Muscle of leg (tissue), 11 donors: ENCODE data around the gene DMD. TPM values are rescaled to one million over a fixed set of nuclear protein-coding genes. Genes with fewer than 3 reads are reported as not detected.

Source experiments
- DNase-seq: peaks from one replicate; pipeline ENCODE4 v3.0.0; 2013
- H3K27ac ChIP-seq: one replicate; pipeline ENCODE4 v1.5.1; 2013; ENCODE audit warnings: mild to moderate bottlenecking, low read length, control low read depth
- H3K27me3 ChIP-seq: one replicate; pipeline ENCODE4 v1.6.1; 2013; ENCODE audit warnings: low read length; ENCODE audit not compliant: control insufficient read depth, insufficient read depth
- H3K36me3 ChIP-seq: one replicate; pipeline ENCODE4 v1.6.1; 2013; ENCODE audit warnings: low read length; ENCODE audit not compliant: control insufficient read depth, insufficient read depth
- H3K4me1 ChIP-seq: one replicate; pipeline ENCODE4 v1.6.1; 2013; ENCODE audit warnings: low read length; ENCODE audit not compliant: control insufficient read depth, insufficient read depth
- H3K4me3 ChIP-seq: one replicate; pipeline ENCODE4 v1.5.1; 2013; ENCODE audit warnings: low read length, control low read depth
- H3K9me3 ChIP-seq: replicated peaks from 2 replicates; pipeline ENCODE4 v1.6.1; 2013; ENCODE audit warnings: low read depth, low read length; ENCODE audit not compliant: control insufficient read depth
- WGBS: methylation state at CpG from one replicate; pipeline ENCODE4 v1.1.5; 2013; ENCODE audit warnings: missing lambda C conversion rate; ENCODE audit not compliant: insufficient coverage; 5-methylcytosine and 5-hydroxymethylcytosine counted together
- polyA plus RNA-seq, 8 donors: library from polyadenylated mRNA; unstranded; fragments of 120-200 nt; gene quantifications; one replicate each; pipeline versions ENCODE4 v1.2.1 to v1.2.3, GENCODE V29; 2013; ENCODE audit warnings: inconsistent platforms in 1 of 8, low replicate concordance in 1 of 8; ENCODE audit not compliant: insufficient read length in 8 of 8, insufficient read depth in 1 of 8
- total RNA-seq: library from RNA; stranded (reverse); fragments of 120-200 nt; gene quantifications from one replicate; pipeline ENCODE4 v1.2.4, GENCODE V29; 2013

The DMD gene
- total and polyA plus RNA-seq, 9 donors: 50.3 to 106 (median 68.9) TPM

DNA sequence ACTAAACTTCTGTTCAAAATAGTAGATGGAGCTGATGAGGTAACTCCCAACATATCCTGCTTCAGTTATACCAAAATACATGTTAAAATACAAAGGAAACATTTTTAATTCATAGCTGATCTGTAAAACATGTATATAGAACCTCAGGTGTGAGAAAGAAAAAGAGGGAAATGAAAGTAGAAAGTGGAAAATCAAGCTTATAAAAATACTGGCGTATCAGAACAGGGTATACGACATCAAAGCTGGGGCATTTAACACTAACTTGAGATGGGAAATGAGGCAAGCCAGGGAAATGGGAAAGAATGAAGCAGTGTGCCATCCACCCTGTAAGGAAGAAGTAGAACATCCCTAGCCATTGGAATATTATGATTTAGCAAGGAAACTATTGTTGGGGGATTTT, 767.5 kb downstream of the DMD start:
- no peaks in the 10 kb centered on the region for H3K4me1 ChIP-seq
- no peaks in the 10 kb centered on the region for H3K36me3 ChIP-seq
- WGBS: 92% methylated on average over 2 of the region's 2 CpGs
- no peak overlapping the region for H3K27ac ChIP-seq
- DNase-seq: no peak
- H3K4me3 ChIP-seq: no peak overlapping the region
- H3K27me3 ChIP-seq: no peaks in the 10 kb centered on the region
- H3K9me3 ChIP-seq: no peaks in the 10 kb centered on the region

DNA sequence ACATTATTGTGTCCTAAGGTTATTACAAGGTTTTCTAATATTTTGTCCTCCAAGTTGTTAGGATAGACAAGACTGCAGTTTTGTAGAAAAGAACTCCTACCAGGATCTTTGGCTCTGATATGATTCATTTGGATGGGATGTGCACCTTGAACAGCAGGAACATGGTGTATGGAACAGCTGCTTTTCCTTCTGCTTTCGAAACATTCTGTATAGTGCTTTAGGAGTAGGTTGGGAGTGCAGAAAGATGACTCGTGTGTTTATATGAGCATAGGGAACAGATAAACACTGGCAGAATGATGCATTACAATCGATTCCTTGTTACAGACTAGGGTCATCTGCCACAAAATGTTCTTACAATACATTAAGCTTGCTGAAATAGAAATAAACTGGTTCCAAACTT, 790.1 kb downstream of the DMD start:
- Histone ChIP-seq H3K27me3 (no peaks in the 10 kb centered on the region), H3K27ac (no peak overlapping the region), H3K4me1 (no peaks in the 10 kb centered on the region), H3K36me3 (no peaks in the 10 kb centered on the region), H3K4me3 (no peak overlapping the region), H3K9me3 (no peaks in the 10 kb centered on the region)
- 100% methylated on average over 1 of the region's 3 CpGs for WGBS
- no peak for DNase-seq

DNA sequence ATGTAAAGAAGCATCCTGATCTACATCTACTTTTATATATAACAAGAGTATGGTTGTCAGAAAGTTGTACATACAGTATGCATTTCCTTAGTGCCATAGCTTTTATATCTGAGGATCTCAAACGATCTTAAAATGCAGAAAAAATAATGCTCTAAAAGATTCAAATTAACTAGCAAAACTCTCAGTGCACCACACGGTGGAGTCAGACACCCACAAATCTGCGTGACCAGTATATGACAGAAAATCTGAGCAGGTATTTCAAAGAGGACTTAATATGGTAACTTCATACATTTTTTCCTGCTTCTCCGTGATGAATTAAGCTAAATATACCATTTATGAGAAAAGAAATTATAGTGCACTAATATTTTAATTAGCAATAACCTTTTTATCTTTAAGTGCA, 803.0 kb downstream of the DMD start:
- Histone ChIP-seq H3K27me3 (no peaks in the 10 kb centered on the region), H3K9me3 (no peaks in the 10 kb centered on the region), H3K36me3 (no peaks in the 10 kb centered on the region), H3K4me3 (no peak overlapping the region), H3K27ac (no peak overlapping the region), H3K4me1 (no peaks in the 10 kb centered on the region)
- WGBS: no CpG with 5 or more reads among the region's 4 CpGs
- peak; percentile 3 for DNase-seq

DNA sequence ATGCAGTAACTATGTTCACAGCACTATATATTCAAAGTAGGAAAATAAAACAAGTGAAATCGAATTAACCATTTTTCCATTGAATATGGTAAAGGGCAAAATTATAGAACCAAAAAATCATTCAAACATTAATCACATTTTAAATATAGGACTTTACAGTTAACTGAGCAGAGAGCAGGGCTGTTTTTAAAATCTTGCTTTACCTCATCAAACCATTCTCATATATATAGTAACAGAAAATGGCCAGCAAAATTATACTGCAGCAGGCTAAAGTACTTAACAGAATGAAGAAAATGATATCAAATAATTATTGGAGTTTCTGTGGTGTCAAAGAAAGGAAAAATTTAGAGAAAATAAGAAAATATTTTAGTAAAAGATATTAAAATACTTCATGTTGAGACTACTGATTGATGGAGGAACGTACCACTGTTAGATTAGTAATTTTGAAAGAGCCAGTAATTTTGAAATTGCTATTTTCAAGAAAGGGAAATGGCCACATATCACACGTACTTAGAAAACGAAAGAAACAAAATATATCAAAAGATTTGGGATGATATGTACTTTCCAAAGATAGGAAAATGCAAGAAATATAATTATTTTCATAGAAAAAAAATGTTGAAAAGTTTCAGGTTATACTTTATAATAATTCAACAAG, 813.7 kb downstream of the DMD start:
- DNase-seq: no peak
- Histone ChIP-seq H3K27ac (no peak overlapping the region), H3K4me1 (no peaks in the 10 kb centered on the region), H3K4me3 (no peak overlapping the region), H3K27me3 (no peaks in the 10 kb centered on the region), H3K36me3 (no peaks in the 10 kb centered on the region), H3K9me3 (no peaks in the 10 kb centered on the region)
- WGBS: no CpG with 5 or more reads among the region's 4 CpGs

- no peak overlapping the region for H3K27ac ChIP-seq
- no peaks in the 10 kb centered on the region for H3K4me1 ChIP-seq
- H3K36me3 ChIP-seq: no peaks in the 10 kb centered on the region
- no peaks in the 10 kb centered on the region for H3K9me3 ChIP-seq
- no peak for DNase-seq
- no CpG with 5 or more reads among the region's 2 CpGs for WGBS
- no peaks in the 10 kb centered on the region for H3K27me3 ChIP-seq
- H3K4me3 ChIP-seq: no peak overlapping the region
Measured at GRCh38 chrX:32395878-32396277, 815.5 kb downstream of the DMD start.

- no peak for DNase-seq
- no peak overlapping the region for H3K27ac ChIP-seq
- WGBS: 75% methylated on average over 1 of the region's 4 CpGs
- no peaks in the 10 kb centered on the region for H3K36me3 ChIP-seq
- H3K4me3 ChIP-seq: no peak overlapping the region
- H3K27me3 ChIP-seq: no peaks in the 10 kb centered on the region
- no peaks in the 10 kb centered on the region for H3K4me1 ChIP-seq
- no peaks in the 10 kb centered on the region for H3K9me3 ChIP-seq
Measured at GRCh38 chrX:32392655-32393054, 818.7 kb downstream of the DMD start.

DNA sequence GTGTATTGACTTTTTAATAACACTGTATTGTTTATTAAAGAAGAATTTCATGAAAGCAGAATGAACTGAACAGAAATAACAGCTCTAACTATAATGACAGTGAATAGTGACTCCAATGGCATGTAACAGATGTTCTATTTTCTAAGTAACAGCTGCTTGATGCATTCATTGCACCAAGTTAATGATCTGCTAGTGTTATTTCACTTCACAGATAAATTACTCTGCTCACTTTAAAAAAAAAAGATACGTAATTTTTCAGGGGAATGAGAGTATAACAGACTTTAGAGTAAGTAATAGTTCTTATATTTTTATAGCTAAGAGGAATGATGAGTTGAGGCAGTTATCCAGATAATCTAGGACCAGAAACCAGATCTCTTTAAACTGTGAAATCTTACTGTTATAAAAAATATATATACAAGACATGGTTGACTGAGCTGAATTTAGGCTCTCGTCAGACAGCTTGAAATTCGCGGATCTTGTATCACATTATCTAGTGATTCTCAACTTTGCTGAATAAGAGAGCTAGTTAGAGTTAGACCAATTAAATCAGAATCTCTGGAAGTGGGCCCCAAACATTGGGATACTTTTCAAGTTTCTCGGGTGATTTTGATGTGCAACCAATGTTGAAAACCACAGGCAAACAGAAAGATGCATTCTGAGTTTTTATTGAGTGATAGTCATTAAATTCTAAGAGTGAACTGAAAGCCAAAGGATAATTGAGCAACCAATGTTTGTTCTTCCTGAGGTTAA, 840.7 kb downstream of the DMD start:
- WGBS: 80% methylated on average over 1 of the region's 5 CpGs
- Histone ChIP-seq H3K27me3 (no peaks in the 10 kb centered on the region), H3K4me1 (no peaks in the 10 kb centered on the region), H3K4me3 (no peak overlapping the region), H3K36me3 (no peaks in the 10 kb centered on the region), H3K9me3 (no peaks in the 10 kb centered on the region), H3K27ac (no peak overlapping the region)
- peak; percentile 11 for DNase-seq

DNA sequence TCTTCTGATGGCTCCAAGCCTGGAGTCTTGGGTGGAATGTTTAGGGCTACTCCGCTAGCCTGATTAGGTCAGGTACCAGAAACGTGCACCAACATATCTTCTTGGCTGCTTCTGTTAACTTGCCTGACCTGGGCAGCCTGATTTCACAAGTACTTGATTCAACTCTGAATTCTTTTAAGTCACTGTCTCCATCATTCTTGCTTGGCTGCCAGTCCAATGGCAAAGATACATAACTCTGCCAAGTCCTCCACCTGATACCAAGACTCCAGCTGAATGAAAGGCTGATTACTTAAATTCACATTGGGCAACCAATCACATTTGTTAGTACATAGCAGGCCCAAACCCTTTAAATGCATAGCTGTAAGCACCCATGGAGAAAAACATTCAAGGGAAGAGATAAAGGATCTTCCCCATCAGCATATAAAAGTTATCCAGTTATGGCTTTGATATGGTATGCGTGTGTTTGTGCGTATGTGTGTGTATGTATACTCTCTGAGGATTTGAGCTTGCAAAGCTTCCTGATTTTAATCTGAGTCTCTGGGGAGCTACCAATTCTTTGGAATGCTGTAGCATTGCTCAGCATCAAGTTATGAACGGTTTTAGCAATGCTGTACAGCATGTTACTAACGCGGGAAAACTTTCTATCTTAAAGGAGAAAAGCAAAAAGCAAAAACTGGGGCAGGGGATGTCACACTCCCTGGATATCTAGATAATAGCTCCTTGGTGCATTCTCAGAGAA, 917.2 kb downstream of the DMD start:
- H3K9me3 ChIP-seq: no peaks in the 10 kb centered on the region
- peak; percentile 12 for DNase-seq
- no peak overlapping the region for H3K27ac ChIP-seq
- no peaks in the 10 kb centered on the region for H3K4me1 ChIP-seq
- H3K36me3 ChIP-seq: no peaks in the 10 kb centered on the region
- no peak overlapping the region for H3K4me3 ChIP-seq
- WGBS: 75% methylated on average over 7 of the region's 7 CpGs
- no peaks in the 10 kb centered on the region for H3K27me3 ChIP-seq

GRCh38 chrX:32289356-32289755, 922.0 kb downstream of the DMD start:
- no peaks in the 10 kb centered on the region for H3K9me3 ChIP-seq
- H3K27me3 ChIP-seq: no peaks in the 10 kb centered on the region
- H3K36me3 ChIP-seq: no peaks in the 10 kb centered on the region
- no peak for DNase-seq
- WGBS: 40% methylated on average over 1 of the region's 3 CpGs
- no peak overlapping the region for H3K4me3 ChIP-seq
- H3K4me1 ChIP-seq: no peaks in the 10 kb centered on the region
- H3K27ac ChIP-seq: no peak overlapping the region

DNA sequence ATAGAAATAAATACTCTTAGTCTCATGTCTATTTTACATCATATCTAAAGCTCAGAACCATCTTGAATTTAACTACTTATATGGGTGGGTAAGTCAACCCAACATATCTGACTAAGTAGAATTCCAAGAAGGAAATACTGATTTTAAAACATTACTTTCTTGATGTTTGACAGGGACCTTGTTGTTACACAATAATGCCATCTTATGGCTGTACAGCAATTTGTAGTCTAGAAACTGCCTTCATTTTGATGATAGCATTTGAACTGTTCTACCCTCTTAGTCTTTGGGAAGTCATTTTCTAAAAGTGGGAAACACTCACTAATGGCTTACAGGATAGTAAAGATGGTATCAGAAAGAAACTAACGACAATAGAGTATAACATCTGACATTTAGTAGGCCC, 929.5 kb downstream of the DMD start:
- Histone ChIP-seq H3K27ac (no peak overlapping the region), H3K9me3 (no peaks in the 10 kb centered on the region), H3K4me1 (no peaks in the 10 kb centered on the region), H3K36me3 (no peaks in the 10 kb centered on the region), H3K4me3 (no peak overlapping the region), H3K27me3 (no peaks in the 10 kb centered on the region)
- no CpG with 5 or more reads among the region's 1 CpG for WGBS
- DNase-seq: no peak
